Raji (cell line): ENCODE results near the gene CRADD.

Experiments
- POLR2A ChIP-seq: IDR thresholded peaks from 2 replicates; pipeline ENCODE4 v1.6.1; 2011; ENCODE audit warnings: low read depth, low read length, control low read depth; ENCODE audit not compliant: insufficient read depth

CRADD gene

GRCh38 chr12:93713060-93713459 is 35.9 kb downstream of the CRADD start:
- no peak for TF ChIP-seq POLR2A

- no peak for TF ChIP-seq POLR2A
Measured at GRCh38 chr12:93713800-93714199, 36.6 kb downstream of the CRADD start.

GRCh38 chr12:93714382-93714781 is 37.2 kb downstream of the CRADD start:
- no peak for TF ChIP-seq POLR2A

GRCh38 chr12:93719710-93720109 is 42.5 kb downstream of the CRADD start:
- no peak for TF ChIP-seq POLR2A

GRCh38 chr12:93720559-93720958 is 43.4 kb downstream of the CRADD start:
- no peak for TF ChIP-seq POLR2A

- TF ChIP-seq POLR2A: no peak
Measured at GRCh38 chr12:93722179-93722578, 45.0 kb downstream of the CRADD start.

GRCh38 chr12:93722835-93723567 is 45.8 kb downstream of the CRADD start:
- no peak for TF ChIP-seq POLR2A

- TF ChIP-seq POLR2A: no peak
Measured at GRCh38 chr12:93723568-93723930, 46.4 kb downstream of the CRADD start.

- no peak for TF ChIP-seq POLR2A
Measured at GRCh38 chr12:93725531-93725930, 48.4 kb downstream of the CRADD start.

GRCh38 chr12:93727195-93727811 is 50.1 kb downstream of the CRADD start:
- TF ChIP-seq POLR2A: no peak

- TF ChIP-seq POLR2A: no peak
Measured at GRCh38 chr12:93727911-93728310, 50.7 kb downstream of the CRADD start.

GRCh38 chr12:93729934-93730333 is 52.8 kb downstream of the CRADD start:
- no peak for TF ChIP-seq POLR2A

- TF ChIP-seq POLR2A: no peak
Measured at GRCh38 chr12:93733358-93733757, 56.2 kb downstream of the CRADD start.

- no peak for TF ChIP-seq POLR2A
Measured at GRCh38 chr12:93733928-93734327, 56.8 kb downstream of the CRADD start.

- no peak for TF ChIP-seq POLR2A
Measured at GRCh38 chr12:93734784-93735183, 57.6 kb downstream of the CRADD start.

- no peak for TF ChIP-seq POLR2A
Measured at GRCh38 chr12:93736640-93737178, 59.5 kb downstream of the CRADD start.
